Measurements from ENCODE around the gene COL5A1.
"Not testable (repeated sequence)": the region's sequence is repeated elsewhere in the genome, so short reads cannot be mapped to it uniquely, and the experiment has no call there.

DNA sequence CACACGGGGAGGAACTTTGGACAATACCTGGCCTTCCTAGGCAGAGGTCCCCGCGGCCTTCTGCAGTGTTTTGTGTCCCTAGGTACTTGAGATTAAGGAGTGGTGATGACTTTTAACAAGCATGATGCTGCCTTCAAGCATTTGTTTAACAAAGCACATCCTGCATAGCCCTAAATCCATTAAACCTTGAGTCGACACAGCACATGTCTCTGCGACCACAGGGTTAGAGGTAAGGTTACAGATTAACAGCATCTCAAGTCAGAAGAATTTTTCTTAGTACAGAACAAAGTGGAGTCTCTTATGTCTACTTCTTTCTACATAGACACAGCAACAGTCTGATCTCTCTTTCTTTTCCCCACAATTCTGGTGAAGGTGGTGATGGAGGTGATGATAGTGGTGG is 73.9 kb downstream of the COL5A1 start:
- TF ChIP-seq, protein P1, sequence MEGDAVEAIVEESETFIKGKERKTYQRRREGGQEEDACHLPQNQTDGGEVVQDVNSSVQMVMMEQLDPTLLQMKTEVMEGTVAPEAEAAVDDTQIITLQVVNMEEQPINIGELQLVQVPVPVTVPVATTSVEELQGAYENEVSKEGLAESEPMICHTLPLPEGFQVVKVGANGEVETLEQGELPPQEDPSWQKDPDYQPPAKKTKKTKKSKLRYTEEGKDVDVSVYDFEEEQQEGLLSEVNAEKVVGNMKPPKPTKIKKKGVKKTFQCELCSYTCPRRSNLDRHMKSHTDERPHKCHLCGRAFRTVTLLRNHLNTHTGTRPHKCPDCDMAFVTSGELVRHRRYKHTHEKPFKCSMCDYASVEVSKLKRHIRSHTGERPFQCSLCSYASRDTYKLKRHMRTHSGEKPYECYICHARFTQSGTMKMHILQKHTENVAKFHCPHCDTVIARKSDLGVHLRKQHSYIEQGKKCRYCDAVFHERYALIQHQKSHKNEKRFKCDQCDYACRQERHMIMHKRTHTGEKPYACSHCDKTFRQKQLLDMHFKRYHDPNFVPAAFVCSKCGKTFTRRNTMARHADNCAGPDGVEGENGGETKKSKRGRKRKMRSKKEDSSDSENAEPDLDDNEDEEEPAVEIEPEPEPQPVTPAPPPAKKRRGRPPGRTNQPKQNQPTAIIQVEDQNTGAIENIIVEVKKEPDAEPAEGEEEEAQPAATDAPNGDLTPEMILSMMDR (conservative IDR thresholded peaks at IDR 0.05; ENCODE audit: low read depth, low read length), result not testable (repeated sequence)
- TF ChIP-seq EZH2 (IDR thresholded peaks at IDR 0.05; ENCODE audit: low read length, unreplicated experiment); EZH2phosphoT487 (IDR thresholded peaks at IDR 0.05; ENCODE audit: borderline replicate concordance, low read length): not testable (repeated sequence)
